ENCODE measurements around the gene KLLN.
"Not testable (repeated sequence)": the region's sequence is repeated elsewhere in the genome, so short reads cannot be mapped to it uniquely, and the experiment has no call there.

The KLLN gene

DNA sequence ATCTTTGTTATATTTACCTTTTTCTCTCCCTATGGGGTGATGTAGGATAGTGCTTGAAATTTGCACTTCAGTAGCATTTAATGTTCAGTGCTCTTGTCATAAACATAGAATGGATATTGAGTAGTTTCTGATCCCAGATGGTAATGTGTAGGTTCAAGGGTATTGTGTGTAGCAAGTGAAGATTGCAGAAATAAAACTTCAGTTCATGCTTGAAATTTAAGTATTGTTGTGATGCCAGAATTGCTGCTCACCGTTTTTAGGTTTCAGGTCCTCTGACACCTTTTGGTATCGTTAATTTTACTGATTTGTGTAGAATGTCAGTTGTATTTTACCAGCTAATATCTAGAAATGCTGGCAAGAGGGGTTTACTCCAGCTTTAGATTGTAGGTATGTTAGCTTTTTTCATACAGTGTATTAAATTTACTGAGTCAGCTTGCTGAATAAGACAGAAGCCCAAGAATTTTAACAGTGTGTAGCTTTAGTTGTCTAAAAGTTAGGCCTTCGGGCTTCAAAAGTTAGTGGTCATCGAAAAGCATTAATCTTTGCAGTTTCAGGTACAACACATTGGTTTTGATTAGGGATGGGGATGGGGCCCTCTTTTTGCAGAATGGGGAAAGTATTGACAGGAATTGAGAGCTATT is 2.0 kb upstream of the KLLN start:
- no peak for DNase-seq

DNA sequence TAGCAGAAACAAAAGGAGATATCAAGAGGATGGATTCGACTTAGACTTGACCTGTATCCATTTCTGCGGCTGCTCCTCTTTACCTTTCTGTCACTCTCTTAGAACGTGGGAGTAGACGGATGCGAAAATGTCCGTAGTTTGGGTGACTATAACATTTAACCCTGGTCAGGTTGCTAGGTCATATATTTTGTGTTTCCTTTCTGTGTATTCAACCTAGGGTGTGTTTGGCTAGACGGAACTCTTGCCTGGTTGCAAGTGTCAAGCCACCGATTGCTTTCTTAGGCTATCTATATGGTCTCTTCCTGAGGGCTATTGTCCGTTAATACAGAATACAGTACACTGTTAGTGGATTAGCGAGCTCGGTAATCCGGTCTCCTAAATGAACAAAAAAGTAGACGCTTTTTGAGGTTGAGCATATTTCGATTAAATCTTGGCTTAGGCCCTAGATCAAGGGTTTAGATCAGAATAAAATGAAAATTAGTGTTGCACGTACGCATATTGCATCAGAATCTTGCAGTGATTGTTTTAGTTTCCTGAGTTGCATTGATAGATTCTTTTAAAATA is 1.2 kb upstream of the KLLN start:
- DNase-seq, result no peak

DNA sequence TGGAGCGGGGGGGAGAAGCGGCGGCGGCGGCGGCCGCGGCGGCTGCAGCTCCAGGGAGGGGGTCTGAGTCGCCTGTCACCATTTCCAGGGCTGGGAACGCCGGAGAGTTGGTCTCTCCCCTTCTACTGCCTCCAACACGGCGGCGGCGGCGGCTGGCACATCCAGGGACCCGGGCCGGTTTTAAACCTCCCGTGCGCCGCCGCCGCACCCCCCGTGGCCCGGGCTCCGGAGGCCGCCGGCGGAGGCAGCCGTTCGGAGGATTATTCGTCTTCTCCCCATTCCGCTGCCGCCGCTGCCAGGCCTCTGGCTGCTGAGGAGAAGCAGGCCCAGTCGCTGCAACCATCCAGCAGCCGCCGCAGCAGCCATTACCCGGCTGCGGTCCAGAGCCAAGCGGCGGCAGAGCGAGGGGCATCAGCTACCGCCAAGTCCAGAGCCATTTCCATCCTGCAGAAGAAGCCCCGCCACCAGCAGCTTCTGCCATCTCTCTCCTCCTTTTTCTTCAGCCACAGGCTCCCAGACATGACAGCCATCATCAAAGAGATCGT is 690 bp upstream of the KLLN start:
- not testable (repeated sequence) for DNase-seq

DNA sequence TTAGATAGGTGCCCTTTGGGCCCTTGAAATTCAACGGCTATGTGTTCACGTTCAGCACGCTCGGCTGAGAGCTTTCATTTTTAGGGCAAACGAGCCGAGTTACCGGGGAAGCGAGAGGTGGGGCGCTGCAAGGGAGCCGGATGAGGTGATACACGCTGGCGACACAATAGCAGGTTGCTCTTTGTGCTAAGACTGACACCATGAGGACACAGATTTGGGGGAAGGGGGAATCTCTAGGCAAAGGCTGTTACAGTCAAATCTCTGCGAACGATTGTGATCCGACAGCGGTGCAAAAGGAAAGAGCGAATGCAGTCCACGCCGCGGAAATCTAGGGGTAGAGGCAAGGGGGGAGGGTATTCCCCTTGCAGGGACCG is 667 bp downstream of the KLLN start:
- no peak for DNase-seq

DNA sequence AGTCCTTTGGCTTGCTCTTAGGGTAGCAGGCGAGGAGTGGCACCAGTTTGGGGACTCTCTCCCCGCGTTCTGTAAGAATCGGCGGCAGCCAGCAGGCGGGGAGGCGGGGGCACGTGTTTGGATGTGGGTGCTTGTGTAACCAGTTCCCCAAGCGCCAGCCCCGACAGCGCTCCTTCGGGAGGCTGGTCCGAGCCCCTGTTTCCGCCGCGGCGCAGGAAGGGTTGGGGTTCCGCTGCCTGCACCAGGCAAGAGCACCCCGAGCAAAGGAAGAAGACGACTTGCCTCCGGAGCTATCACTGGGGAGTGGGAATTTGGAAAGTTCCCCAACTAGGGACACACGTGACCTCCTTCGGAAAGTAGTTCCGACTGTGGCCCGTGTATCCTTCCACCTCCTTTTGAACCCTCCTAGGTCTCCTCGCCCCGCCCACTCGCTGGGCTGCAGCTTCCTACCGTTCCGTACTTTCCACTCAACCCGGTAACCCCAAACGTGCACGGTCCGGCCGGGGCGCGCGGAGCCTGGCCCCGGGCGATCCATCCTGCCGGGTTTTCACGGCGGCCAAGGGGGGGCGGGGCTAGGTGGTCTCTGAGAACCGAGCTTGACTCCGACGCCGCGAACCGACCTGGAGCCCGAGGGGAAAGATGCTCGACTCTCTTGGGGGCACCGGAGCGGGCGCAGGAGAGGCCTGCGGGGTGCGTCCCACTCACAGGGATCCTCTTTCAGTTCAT is 1.2 kb downstream of the KLLN start:
- no peak for DNase-seq

DNA sequence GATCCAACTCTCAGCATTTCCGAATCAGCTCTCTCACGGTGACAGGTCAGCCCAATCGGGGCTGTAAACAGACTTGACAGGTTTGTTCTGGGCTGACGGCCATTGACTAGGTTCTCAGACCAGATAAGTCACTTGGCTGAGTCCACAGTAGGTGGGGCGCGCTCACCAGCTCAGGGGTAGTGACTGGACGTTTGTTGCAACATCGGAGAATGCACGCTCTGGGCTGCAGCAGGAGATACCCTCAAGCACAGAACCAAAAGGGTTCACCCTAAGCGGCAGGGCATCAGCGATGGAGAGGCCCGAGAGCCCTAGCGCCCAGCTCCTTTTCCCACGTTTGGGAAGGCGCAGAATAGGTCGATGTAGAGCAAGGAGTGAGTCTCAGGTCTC is 1.8 kb downstream of the KLLN start:
- no peak for DNase-seq

DNA sequence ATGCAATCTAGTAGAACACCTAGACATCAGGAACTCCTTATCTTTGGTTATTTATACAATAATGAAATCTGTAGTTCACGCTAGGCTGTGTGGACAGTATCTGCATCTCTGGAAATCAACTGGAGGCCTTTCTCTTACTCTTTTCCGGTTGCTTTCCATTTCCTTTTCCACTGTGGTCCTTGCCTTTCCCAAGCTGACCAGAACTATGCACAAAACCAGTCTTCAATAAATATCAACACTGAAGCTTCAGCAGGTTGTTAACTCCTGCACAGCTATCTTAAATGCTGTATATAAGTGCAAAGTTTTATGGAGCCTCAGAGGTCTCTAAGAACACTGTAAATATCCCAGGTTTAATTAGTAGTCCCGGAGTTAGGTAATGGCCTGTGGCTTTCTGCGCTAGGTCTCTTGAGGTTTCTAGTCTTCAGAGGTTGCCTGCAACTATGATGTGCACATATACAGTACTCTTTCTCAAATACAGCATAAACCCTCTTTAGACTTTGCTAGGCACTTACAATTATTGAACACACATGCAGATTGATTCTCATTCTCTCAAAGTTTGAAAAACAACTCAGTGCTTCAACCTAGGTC is 2.4 kb downstream of the KLLN start:
- DNase-seq, result no peak

DNA sequence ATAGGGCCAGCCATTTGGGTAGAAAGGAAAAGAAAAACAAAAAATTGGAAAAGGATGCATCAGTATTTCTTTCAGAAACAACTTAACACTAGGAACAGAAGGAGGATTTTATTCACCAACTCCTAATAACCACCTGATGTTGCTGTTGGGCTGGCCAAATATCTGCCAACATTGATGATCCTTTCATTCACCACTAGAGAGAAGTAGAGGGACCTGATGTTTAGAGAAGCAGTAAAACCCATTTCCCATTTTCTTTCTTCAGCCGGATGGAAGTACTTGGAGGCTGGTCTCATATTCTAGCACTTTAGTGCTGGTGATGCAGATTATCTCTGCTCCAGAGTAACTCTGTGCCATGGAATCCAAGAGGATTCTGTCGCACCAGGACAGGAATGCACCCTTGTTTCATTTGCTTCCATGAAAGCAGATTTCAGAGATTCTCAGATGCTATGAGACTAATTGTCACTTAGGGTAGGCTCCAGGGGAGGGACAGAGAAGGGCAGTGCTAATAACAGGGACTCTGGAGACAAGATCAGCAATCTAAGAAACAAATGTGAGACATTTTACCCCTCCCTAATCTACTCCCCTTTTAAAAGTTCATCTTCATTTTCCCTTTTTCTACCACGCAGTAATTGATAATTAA is 3.1 kb downstream of the KLLN start:
- DNase-seq, result no peak

DNA sequence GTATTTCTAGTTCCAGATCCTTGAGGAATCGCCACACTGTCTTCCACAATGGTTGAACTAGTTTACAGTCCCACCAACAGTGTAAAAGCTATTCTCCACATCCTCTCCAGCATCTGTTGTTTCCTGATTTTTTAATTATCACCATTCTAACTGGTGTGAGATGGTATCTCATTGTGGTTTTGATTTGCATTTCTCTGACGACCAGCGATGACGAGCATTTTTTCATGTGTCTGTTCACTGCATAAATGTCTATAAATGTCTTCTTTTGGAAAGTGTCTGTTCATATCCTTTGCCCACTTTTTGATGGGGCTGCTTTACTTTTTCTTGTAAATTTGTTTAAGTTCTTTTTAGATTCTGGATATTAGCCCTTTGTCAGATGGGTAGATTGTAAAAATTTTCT is 7.7 kb downstream of the KLLN start:
- DNase-seq, result not testable (repeated sequence)

DNA sequence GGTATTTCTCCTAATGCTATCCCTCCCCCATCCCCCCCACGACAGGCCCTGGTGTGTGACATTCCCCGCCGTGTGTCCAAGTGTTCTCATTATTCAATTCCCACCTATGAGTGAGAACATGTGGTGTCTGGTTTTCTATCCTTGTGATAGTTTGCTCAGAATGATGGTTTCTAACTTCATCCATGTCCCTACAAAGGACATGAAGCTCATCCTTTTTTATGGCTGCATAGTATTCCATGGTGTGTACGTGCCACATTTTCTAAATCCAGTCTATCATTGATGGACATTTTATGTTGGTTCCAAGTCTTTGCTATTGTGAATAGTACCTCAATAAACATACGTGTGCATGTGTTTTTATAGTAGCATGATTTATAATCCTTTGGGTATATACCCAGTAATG is 8.1 kb downstream of the KLLN start:
- DNase-seq, result not testable (repeated sequence)

DNA sequence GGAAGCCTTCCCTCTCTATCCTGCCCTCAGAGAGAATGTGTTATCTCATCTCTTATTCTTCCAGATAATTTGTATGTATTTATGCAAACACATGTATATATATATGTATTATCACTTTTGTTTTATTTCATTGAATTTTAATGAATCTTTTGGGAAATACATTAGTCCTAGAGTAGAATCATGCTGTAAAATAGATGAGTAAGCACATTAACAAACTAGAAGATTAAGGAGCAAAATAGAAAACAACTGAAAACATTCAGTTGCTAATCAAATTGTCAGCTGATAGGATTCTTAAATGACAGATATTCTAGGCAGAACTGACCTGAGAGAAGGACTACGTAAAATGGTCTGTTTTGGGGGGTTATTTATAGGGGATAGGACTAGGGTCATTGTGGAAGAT is 11.2 kb downstream of the KLLN start:
- no peak for DNase-seq

DNA sequence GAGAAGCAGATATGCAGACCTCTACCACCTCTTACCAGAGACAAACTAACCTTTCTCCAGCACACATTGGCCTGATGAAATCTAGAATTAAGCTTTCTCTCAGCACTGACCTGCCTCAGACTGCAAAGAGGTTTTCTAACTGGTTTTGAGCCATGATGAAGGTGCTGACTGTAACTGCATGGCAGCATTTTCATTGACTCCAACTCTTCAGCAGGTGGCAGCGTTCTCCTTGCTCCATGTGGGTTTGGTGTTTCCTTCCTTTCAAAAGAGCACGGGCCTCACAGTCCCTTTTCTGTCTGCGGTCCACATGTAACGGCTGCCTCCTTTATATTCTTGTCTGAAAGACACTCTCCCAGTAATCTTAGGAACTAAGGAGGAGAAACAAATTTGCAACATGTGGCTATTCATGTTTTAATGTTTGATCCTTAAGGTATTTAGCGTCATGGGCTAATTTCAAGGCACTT is 12.6 kb downstream of the KLLN start:
- no peak for DNase-seq

DNA sequence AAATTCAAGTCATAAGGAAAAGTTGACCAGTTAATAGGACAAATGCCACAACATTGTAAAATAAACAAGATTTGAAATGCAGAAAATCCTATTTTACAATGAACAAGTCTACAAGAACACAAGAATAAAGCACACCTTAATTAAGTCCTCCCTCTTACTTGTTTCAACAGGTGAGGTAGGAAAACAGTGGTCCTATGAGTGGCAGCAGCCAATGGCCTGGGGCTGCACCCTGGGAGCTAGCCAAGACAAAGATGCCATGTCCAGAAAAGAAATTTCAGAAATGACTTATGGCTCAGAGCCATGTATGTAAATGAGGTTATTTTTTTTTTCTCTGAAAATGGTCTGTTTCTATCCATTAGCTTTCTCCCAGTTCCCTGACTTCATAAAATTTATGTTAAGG is 14.3 kb downstream of the KLLN start:
- DNase-seq, result no peak

DNA sequence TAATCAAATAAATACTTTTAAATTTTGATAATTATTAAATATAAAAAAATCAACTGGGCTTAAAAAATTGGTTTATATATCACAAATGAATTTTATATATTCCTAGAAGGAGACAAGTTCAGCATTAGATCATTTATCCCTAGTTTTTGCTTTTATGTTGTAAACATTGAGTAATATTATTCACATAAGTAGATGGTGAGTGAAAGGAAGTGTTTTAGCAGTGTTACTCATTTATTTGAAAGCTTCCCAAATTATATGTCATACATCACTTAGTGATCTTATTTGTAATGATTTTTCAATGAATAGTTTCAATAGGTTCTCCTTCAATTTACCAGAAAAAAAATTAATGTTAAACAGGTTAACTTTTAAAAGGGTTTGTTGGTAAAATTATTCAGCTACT is 15.8 kb downstream of the KLLN start:
- DNase-seq, result no peak

DNA sequence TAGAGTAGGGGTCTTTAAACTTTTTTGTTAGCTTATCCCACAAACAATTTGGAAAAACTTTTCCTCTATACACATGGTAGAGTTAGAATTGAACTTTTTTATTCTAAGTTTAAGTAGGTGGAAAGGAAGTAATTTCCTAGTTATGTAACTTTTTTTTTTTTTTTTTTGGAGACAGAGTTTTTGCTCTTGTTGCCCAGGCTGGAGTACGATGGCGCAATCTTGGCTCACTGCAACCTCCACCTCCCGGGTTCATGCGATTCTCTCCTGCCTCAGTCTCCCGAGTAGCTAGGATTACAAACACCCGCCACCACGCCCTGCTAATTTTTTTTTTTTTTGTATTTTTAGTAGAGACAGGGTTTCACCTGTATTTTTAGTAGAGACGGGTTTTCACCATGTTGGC is 16.6 kb downstream of the KLLN start:
- not testable (repeated sequence) for DNase-seq

DNA sequence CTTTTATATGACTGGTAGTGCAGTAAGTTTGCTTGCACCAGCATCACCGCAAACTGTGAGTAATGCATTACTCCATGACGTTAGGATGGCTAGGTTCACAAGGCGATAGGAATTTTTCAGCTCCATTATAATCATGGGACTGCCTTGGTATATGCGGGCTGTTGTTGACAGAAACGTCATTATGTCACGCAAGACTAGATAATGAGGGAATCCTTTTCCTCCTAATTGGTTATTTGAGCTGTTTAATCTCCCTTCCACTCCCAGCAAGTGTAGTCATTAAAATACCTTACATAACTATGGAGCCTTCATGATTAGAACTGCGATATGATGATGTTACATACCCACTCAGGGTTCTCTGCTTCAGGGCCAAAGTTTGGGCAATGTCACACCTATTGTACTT is 17.3 kb downstream of the KLLN start:
- no peak for DNase-seq

DNA sequence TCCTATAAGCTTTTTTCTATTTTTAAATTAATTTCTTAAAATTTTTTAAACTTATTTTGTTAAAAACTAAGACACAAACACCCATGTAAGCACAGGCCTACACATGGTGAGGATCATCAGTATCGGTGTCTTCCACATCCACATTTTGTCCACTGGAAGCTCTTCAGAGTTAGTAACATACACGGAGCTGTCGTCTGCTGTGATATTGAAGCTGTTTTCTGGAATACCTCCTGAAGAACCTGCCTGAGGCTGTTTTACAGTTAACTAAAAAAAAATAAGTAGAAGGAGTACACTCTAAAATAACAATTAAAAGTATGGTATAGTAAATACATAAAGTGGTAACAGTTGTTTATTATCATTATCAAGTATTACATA is 17.7 kb downstream of the KLLN start:
- DNase-seq, result no peak

DNA sequence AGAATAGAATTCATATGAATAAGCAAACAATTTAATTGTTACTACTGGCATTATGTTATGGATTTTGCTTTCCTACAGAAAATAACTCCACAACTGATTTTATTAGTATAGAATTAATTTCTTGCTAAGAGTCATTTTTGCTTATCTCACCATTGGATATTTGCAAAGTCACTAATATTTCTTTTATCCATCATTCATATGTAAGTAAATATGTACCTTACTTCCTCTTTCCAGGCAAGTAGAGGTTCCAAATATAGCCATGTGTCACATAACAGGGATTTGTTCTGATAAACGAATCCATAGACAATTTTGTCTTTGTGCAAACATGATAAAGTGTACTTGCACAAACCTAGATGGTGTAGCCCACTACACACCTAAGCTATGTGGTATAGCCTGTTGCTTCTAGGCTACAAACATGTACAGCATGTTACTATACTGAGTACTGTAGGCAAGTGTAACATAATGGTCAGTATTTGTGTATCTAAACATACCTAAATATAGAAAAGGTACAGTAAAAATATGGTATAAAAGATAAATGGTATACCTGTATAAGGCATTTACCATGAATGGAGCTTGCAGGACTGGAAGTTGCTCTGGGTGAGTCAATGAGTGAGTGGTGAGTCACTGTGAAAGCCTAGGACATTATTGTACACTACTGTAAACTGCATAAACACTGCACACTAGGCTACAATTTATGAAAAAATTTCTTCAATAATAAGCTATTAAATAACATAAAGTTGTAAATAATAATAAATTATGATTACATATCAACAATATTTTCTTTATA is 18.3 kb downstream of the KLLN start:
- no peak for DNase-seq

DNA sequence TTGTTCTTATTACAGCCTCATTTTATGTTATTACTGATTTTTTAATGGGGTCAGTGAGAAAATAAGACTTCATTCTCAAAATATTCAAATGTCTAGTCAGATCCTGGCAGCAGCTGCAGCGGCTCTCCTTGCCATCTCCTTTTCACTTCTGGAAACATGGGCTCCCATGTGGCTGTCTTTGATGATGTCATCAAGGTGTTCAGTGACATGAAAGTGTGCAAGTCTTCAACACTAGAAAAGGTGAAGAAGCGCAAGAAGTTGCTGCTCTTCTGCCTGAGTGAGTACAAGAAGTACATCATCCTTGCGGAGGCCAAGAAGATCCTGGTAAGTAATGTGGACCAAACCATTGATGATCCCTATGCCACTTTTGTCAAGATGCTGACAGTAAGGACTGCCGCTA is 19.6 kb downstream of the KLLN start:
- no peak for DNase-seq

DNA sequence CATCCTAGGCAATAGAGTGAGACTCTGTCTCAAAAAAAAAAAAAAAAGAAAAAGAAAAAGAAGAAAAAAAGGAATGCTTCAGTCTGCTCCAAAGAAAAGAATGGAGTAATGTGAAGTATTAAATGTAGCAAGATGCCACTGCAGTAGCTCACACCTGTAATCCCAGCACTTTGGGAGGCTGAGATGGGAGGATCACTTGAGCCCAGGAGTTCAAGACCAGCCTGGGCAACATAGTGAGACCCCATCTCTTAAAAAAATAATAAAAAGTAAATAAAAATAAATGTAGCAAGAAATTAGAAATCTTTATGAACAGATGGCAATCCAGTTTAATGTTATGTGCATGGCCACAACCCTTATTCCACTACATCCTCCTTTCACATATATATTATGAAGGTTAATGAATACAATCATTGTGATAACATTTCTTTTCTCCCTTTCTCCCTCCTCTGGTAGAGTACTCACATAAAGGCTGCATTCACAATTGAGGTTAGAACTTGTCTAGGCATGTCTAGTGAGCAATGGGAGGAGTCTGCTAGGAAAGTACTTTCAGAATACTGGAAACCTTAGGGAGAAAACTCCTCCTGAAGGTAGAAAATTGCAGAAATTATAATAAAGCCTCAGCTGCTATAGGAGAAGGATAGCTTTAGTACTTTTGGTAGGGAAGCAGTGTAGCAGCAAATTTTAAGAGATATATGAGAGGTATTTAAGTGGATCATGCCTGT is 20.4 kb downstream of the KLLN start:
- DNase-seq, result no peak

DNA sequence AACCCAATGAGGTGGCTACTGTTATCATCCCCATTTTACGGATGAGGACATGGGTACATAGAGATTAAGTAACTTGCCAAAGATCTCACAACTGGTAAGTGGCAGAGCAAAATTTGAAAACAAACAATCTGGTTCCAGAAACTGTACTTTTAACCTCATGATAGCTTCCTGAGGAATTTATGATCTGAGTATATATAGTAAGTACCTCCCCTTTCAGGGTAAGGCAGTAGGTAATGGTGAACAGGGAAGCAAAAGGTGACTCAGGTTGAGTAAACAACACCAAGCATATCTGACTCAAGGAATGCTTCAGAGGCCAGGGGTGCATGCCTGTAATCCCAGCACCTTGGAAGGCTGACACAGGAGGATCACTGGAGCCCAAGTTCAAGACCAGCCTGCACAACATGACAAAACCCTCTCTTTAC is 21.1 kb downstream of the KLLN start:
- DNase-seq, result no peak

DNA sequence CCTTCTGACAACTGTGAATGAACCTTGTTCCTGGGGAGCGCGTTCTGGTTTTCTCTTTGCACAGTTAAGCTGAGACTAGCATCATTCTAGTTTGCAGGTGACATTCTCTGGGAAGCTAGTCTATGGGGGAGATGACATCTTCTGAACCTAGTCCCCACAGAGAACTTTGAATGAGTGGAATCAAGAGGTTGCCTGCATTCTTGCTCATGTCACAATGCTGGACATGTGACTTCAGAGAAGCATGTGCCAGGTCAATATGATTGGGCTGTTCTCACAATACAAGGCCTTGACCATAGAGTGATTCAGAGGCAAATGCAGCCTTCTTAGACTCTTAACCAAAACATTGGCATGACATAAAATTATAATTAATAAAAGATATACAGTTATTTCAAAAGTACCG is 22.1 kb downstream of the KLLN start:
- DNase-seq, result no peak

All from NCI-H774 (cell line).